ENCODE data around the gene DCAF11.

DNA sequence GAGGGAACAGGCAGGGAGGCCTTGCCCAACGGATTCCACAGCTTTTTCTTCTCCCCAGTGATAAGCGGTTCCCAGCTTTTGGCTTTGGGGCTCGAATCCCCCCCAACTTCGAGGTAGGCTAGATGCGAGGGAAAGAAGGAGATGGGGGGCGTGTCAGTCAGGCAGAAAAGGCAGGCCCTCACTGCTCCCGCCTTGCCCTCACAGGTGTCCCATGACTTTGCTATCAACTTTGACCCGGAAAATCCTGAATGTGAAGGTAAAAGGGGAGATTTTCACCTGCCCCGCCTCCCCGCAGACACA is 38.3 kb upstream of the DCAF11 start:
- TF ChIP-seq, protein P1, sequence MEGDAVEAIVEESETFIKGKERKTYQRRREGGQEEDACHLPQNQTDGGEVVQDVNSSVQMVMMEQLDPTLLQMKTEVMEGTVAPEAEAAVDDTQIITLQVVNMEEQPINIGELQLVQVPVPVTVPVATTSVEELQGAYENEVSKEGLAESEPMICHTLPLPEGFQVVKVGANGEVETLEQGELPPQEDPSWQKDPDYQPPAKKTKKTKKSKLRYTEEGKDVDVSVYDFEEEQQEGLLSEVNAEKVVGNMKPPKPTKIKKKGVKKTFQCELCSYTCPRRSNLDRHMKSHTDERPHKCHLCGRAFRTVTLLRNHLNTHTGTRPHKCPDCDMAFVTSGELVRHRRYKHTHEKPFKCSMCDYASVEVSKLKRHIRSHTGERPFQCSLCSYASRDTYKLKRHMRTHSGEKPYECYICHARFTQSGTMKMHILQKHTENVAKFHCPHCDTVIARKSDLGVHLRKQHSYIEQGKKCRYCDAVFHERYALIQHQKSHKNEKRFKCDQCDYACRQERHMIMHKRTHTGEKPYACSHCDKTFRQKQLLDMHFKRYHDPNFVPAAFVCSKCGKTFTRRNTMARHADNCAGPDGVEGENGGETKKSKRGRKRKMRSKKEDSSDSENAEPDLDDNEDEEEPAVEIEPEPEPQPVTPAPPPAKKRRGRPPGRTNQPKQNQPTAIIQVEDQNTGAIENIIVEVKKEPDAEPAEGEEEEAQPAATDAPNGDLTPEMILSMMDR (IDR thresholded peaks at IDR 0.05; ENCODE audit: insufficient read depth, low read depth, low read length) = no peak
- TF ChIP-seq EZH2 (IDR thresholded peaks at IDR 0.05; ENCODE audit: insufficient read depth, low read length) = no peak

Data from astrocyte (in vitro differentiated cells and primary cell).